ENCODE data around the gene COL5A1.
"Not testable (repeated sequence)": the region's sequence is repeated elsewhere in the genome, so short reads cannot be mapped to it uniquely, and the experiment has no call there.

The COL5A1 gene

DNA sequence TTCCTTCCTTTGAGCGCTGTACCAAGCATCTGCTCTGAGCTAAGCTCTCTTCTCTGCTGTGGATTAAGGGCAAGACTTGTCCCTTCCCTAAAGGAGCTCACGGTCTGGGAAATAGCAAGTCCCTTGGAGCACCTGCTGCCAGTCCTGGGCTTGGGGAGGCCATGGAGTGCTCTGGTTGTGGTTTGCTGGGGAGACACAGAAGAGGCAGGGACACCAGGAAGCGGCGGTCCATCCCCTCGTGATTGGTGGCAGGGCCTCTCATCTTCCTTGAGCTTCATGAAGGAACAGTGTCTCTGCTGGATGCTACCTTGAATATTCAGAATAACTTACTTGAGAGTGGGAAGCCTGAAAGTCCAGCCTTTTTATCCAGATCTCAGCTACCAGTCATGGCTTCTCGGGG lies 35.3 kb downstream of the COL5A1 start:
- no peak for DNase-seq (ENCODE audit: low read depth in 2 of 2)

DNA sequence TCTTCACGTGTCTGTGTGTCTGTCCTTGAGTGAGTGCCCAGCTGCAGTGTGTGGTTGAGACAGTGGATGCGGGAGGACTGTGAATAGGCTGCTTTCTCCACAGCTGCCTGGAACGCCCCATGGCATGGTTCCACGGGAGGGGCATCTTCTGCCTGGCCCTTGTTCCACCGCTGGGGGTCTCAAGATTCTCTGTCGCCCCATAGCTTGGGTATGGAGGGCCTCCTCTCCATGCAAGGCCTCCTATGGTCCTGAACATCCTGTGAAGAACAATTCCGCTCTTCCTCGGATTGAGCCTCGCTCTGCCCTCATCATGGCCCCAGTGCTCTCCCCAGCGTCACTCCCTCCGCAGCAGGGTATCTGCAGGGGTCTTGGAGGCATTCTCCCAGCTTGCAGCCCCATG lies 36.1 kb downstream of the COL5A1 start:
- no peak for DNase-seq (ENCODE audit: low read depth in 2 of 2)

DNA sequence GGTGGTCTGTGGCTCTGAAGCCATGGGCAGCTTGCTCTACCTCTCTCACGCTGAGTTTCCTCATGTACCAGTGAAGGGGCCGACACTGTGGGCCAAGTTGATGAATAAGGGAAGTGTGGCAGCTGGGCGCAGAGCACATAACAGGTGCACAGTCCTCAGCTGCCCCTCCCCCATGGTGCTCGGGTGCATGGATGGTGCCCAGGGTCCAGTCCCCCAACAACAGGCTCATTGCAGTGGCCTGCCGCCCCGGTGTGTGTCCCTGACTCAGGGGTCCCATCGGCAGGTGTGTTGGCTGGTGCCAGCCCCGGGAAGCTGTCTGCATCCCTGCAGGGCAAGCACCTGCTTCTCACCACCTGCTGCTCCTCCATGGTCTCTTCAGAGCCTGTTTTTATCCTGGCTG lies 36.6 kb downstream of the COL5A1 start:
- DNase-seq (ENCODE audit: low read depth in 2 of 2) = no peak

DNA sequence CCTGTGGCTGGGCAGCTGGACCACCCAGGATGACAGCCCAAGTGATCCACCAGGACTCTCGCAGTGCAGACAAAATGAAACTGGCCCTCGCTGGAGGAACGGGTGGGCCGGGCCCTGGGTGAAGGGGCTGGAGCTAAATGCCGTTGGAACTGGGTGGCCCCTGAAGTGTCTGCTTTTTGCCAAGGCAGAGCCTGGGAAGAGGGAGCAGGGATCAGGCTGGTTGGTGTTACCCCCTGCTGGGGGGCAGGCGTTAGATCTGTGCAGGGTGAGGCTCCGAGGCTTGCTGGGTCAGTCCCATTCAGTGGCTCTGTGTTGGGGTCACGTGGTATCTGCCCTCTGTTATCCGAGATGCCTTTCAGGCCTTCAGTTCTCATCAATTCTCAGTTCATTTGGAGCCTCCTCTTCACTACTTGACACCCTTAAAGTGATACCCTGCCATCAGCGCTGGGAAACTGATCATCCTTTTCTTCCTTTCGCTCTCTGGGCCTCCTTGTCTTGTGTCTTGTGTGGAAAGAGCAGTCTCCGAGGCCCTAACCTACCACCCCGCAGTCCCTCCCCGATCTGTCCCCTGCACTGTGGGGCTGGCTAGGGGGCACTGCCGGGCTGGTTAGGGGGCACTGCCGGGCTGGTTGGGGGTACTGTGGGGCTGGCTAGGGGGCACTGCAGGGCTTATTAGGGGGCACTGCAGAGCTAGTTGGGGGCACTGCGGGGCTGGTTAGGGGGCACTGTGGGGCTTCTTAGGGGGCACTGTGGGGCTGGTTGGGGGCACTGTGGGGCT lies 37.3 kb downstream of the COL5A1 start:
- DNase-seq (ENCODE audit: low read depth in 2 of 2) = no peak

DNA sequence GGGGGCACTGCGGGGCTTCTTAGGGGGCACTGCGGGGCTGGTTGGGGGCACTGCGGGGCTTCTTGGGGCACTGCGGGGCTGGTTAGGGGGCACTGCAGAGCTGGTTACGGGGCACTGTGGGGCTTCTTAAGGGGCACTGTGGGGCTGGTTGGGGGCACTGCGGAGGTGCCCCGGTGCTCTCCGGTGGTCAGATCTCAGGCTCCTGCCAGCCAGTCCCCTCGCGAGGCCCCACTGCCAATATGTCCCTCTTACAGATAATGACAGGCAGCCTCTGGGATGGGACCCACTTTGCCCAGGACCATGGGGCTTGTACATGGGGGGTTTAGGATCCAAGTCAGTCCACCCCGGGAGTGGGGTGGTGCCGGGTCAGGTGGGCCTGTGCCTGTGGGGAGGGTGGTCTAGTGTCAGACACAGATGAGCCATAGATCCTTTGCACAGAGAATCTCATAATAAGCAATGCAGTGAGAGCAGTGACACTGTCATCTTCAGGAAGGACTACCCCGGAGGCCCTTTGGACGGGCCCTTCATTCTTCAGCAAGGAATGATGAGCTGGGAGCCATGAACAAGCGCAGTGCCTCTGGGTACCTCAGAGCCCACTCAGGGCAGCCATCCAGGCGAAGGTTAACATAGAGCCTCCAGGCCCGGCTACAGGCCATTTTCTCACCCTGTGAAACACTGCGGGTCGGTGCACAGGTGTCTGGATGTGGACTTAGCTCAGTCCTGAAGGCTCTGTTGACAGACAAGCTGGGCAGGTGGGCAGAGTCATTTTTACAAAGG lies 38.2 kb downstream of the COL5A1 start:
- DNase-seq (ENCODE audit: low read depth in 2 of 2) = no peak

DNA sequence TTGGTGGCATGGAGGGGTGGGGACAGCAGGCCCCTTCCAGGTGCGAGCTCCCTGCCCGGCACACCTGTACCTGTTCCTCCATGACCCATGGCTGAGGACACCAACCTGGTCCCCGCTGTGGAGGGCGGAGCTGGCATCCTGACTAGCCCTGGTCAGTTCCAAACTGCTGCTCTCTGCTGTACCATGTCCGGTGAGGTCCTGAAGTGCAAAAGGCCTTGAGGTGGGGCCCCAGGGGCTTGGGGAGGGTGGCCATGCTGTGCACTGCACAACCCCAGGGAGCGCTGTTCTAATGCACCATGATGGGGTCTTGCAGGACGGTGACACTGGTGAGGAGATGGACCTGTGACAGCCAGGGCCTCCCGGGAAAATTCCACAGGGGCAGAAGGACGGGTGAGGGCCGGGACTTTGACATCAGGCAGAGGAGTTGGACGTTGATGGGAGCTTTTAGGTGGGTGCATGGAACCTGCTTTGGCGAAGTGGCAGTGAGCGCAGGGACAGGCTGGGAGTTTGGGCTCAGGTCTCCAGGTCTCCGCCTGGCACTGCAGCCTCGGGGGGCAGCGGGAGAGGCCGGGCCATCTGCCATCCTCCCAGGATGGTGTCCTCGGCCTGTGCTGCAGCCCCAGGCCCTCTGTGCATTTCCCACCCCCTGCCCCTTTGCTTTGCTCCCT lies 38.9 kb downstream of the COL5A1 start:
- DNase-seq (ENCODE audit: low read depth in 2 of 2) = no peak

DNA sequence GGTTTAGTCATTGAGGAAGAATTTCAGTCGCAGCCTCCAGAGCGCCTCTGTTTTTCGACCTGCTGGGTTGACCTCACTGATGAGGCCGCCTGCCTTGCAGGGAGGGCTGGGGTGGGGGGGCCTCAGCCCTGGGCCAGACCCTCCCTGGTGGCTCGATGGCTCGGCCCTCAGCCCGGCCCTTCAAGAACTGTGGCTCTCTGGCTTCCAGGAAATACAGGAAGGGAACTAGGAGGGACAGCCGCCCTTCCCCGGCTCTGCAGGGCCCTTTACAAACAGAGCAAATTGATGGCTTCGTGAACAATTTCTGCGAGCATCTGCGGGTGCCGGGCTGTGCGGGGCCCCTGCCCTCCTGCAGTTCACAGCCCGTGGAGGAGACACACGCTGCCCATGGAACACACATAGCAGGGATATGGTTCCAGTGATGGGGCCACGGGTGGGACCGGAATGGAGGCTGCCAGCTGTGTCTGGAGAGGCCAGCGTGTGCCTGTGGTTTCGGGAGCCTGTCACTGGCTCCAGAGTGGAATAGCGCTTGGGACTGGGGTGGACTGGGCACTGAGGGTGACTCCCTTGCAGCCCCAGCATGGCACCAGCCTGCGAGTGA lies 39.6 kb downstream of the COL5A1 start:
- no peak for DNase-seq (ENCODE audit: low read depth in 2 of 2)

DNA sequence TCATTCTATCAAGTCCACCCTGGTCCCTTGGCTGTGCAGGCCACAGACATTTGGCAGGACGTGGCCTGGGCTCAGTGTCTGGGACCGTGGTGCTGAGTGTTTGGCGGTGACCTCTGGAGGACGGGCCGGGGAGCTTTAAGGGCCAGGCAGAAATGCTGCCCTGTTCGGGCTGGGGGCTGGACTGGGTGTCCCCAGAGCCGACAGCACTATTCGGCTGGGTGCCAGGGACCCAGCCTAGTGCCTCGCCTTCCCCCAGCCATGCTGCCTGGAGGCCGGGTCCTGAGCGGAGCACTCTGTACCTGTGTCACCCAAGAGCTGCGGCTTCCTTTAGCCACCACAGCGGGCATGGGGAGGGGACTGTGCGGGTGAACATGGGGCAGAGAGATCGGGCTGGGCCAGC lies 40.4 kb downstream of the COL5A1 start:
- DNase-seq (ENCODE audit: low read depth in 2 of 2) = no peak

DNA sequence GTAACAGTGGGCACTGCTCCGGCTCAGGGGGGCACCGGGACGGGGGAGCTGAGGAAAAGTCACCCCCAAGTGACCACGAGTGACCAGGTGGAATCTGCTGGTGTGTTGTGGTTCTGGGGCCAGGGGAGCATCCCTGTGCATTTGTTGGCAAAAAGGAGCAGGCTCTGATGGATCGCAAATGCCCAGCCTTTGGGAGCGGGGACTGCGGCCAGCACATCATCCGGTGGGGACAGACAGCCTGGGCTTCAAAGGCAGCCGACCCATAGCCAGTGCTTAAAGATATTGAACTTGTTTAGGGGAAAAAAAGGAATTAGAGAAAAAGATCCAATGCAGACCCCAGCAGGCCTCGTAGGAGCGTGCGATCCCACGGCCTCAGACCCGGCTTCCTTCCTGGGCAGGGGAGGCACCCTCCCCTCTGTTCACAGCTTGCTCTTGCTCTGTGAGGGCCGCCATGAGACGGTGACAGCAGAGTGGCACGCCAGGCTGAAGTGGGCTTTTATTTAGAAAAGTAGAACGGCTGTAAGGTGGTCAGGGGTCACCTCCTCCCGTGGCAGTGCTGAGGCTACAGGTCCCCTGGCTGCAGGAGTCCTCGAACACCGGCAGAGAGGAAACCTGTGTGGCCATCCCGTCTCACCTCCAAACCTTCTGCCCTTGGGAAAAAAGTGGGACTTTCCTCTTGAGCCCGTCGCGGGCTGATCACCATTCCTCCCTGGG lies 41.2 kb downstream of the COL5A1 start:
- DNase-seq (ENCODE audit: low read depth in 2 of 2) = no peak

DNA sequence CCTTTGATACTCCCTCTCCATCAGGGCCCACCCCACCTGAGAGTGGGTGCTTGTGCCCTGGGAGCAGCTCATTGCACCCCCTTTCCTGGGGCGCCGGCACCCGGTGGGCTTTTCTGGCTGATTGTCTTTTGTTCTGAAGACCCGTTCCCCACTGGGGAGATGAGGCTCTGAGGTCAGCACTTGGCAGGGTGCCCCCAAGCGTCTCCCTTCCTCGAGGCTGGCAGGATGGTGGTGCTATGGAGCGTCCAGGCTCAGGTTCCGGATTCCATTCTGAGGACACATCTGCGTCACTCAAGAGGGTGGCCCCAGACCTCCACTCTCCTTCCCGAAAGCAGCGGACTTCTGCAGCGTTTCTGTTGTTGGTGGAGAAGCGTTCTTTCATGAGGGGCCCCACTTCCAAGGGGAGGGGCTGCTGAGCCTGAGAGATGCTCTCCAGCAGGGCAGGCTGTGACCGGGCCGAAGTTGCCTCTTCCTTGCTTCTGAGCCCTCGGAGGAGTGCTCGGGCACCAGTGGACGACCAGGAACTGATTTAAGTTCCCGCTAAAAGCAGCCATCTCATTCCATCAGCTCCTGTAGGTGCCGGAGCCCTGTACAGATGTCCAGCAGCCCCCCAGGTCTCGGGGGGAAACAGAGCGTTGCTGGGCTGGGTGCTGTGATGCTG lies 42.2 kb downstream of the COL5A1 start:
- no peak for DNase-seq (ENCODE audit: low read depth in 2 of 2)

DNA sequence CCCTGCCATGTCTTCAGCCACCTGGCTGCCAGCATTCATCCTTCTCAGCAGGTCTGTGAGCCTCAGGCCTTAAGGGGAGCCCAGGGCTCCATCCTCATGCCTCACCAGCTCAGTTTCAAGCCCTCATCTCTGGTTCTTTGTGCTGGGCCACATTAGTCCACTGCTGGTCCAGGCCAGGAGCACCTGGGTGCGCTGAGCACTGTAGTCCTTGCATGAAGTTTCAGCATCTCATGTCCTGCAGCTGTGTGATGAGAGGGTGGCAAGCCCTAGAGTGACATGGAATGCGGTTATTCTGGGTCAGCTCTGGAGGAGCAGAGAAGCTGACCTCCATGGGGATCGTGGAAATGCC lies 42.7 kb downstream of the COL5A1 start:
- no peak for DNase-seq (ENCODE audit: low read depth in 2 of 2)

DNA sequence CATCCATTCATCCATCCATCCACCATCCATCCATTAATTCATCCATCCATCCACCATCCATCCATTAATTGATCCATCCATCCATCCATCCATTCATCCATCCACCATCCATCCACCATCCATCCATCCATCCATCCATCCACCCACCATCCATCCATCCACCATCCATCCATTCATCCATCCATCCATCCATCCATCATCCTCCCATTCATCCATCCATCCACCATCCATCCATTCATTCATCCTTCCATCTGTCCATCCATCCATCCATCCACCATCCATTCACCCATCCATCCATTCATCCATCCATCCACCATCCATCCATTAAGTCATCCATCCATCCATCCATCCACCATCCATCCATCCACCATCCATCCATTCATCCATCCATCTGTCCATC lies 43.3 kb downstream of the COL5A1 start:
- not testable (repeated sequence) for DNase-seq (ENCODE audit: low read depth in 2 of 2)

DNA sequence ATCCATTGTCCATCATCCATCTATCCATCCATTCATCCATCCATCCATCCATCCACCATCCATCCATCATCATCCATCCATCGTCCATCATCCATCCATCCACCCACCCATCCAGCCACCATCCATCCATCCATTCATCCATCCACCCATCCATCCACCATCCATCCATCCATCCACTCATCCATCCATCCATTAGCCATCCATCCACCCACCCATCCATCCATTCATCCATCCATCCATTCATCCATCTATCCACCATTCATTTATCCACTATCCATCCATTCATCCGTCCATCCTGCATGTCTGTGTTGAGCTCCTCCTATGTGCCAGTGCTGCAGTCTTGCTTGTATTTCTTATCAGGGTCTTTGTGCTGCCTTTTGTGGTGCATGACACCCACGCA lies 44.2 kb downstream of the COL5A1 start:
- DNase-seq (ENCODE audit: low read depth in 2 of 2) = no peak

DNA sequence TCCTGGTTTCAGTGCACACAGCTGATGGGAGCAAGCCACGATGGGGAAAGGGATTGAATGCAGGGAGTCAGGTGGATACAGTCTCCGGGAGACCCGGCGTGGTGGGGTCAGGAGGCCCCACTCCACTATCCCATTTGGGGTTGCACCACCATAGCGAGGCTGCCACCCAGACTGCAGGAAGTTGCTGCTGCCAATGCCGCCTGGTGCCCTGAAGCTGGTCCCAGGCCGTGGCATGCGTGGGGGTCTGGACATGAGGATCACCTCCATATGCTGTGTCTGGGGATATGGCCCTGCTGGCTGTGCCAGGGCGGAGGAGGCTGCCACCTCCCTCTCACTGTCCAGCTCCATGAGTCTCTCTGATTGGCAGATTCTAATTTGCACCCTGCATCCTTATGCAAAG lies 45.3 kb downstream of the COL5A1 start:
- no peak for DNase-seq (ENCODE audit: low read depth in 2 of 2)

DNA sequence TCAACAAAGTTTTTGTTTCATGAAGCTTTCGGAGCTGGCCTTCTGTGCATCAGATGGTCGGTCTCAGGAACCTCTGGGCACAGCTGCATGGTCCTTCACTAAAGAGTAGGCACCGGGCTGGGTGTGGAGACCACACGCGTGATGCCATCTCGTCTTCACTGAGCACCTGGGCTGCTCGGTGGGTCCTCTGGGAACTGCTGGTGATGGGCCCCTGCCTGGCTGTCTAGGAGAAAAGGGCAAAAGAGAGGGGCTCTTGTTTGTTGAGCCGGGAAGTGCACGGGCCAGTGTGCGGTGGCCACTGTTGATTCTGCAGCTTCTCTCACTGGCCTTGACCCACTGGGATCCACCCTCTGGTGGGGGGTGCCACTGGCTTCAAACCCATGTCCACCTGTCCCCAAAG lies 46.0 kb downstream of the COL5A1 start:
- no peak for DNase-seq (ENCODE audit: low read depth in 2 of 2)

DNA sequence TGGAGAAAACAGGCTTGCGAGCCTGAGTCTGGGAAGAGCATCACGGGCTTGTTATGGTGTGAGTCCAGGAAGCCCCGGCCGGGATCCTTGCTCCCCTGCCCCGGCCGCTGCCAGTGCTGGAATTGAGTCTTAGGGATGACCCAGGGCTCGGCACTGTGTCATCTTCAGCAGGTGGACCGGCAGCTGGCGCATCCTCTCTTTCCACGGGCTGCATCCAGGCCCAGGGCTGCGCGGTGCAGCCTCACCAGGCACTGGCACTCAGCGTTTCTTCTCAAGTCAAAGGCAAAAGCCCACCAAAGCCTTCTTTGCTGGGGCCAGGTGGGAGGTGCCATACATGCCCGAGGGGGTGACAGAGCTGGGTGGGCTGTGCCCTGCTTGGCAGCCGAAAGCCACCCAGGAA lies 46.6 kb downstream of the COL5A1 start:
- DNase-seq (ENCODE audit: low read depth in 2 of 2) = no peak

DNA sequence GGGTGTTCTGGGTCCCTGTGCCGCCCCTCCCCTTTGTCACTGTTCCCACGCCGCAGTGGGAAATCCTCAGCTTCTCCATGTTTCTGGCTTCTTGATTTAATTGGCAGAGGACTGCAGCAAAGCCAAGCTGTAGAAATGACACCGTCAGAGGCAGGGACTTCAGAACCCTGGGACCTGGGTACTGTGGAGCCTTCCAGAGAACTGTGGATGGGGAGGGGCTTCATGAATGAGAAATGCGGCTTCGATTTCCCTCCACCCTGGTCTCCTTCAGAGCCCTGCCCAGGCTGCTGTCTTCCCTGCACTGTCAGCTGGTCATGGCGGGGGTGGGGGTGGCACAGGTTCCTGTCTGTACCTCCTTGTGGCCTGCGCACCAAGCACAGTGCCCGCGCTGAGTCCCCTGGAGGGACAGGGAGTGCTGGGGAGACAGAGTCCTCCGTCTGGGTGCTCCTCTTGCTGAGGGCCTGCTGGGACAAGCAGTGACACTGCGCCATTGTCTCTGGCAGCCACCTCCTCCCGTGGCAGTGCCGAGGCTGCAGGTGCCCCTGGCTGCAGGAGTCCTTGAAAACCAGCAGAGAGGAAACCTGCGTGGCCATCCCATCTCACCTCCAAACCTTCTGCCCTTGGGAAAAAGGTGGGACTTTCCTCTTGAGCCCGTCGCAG lies 47.2 kb downstream of the COL5A1 start:
- DNase-seq (ENCODE audit: low read depth in 2 of 2) = no peak

DNA sequence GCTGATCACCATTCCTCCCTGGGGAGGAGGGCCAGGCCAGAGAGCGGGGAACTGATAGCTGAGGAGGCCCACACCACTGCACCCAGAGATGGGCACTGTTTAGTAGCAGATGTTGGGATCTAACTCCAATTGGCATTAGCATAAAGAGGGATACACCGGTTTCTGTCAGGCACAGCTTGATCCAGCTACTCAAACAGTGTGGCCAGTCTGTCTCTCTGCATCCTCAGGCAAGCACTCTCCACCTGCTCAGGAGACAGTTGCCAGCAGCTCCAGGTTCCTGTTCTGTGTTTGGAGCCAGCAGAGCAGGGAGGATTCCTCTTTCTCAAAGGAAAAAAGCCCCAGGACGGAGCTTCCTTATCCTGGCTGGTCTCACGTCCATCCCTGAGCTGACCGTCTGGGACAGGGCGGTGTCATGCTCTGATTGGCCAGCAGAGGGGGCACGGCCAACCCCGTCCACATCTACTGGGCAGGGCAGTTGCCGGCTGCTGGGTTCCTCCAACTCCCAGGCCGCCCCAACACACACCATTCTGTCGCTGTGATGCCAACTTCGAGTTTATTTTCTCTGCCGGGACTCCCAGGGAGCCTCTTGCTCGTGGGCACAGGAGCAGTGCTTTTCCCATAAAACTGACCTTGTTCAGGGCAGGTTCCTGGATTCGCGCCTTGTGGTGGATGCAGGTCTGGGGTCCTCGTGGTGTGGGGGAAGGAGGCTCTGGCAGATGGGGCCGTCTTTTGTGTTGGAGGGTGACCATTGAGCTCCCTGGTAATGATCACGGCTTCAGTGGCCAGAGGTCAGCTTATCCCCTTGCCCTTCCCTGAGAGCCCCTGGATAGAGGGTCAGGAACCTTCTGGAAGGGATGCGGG lies 47.9 kb downstream of the COL5A1 start:
- no peak for DNase-seq (ENCODE audit: low read depth in 2 of 2)

DNA sequence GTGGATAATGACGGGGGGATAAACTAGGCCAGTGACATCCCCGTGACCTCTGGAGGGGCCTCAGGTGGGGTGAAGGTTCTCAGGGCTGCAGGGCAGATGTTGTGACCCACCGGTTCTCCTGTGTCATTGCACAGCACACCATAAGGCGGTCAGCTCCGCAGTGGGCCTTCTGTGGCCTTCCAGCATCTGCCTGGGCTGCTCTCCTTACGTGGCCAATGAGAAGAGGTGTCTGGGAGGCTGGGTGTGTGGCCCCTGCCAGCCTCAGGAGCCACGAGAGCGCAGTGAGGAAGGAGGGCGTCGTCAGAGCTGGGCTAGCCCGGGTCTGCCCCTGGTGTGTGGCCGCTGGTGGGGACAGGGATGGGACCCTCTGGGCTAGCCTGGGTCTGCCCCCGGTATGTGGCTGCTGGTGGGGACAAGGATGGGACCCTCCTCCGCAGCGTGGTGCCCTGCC lies 48.7 kb downstream of the COL5A1 start:
- DNase-seq (ENCODE audit: low read depth in 2 of 2) = no peak

Measured in fibroblast of skin of left biceps (primary cell).